GM21515 (cell line): ENCODE results near the gene RGP1.

Experiments
- ATAC-seq: cut with Tn5 transposase; IDR thresholded peaks from one replicate; pipeline ENCODE4 v1.9.1; 2021; ENCODE audit not compliant: unreplicated experiment

Gene RGP1

GRCh38 chr9:35718721-35719511, 30.2 kb upstream of the RGP1 start:
- no peak for ATAC-seq

- no peak for ATAC-seq
Observed at GRCh38 chr9:35719546-35719945, 29.5 kb upstream of the RGP1 start.

DNA sequence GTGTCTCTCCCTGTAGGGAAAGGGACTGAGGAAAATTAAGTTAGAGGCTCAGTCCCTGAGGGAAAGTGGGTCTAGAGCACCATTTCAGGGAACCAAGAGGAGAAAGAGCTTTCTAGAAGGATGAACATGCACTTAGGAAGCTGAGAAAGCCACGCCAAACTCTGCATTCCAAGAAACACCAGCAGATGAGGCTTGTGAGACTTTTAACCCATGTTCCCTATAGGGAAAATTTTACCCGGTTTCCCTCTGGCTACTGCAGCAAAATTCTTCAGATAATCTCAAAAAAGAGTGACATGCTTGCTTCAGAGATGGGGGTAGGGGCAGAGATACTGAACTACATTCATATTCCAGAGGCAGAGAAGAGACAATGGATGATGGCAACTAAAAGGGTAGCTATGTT, 25.7 kb upstream of the RGP1 start:
- ATAC-seq: no peak

DNA sequence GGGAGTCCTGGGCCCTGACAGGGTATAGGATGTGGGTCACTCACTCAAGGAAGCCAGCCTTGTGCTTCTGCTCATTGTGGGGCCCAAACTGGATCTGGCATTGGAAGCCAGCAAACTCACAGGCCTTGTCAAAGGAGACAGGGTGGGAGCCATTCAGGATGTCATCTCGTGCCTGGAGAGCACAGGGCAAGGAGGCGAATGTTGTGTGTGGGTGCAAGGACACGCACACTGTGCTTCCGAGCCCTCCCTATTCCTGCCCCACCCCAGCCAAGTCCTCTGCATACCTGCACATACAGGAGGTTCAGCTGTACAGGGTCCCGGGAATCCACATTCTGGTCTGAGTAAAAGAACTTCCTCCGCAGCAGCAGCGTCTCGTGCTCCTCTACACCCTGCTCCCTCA, 25.2 kb upstream of the RGP1 start:
- no peak for ATAC-seq

DNA sequence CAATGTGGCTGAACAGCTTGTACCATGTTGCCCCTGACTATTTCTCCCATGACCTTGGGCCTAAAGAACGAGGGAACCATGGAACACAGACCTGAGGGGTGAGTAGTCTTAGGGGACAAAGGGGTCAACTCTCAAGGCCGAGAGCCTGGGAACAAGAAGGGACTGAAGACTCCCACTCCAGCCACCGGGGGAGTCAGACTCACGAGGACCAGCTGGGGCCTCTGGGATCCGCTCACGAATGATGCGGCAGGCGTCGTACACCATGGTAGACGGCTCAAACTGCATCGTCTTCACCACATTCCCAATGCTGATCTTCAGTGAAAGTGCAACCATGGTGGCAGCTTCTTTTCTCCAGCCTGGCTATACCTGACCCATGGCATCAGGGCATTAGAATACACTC, 23.7 kb upstream of the RGP1 start:
- ATAC-seq: no peak

DNA sequence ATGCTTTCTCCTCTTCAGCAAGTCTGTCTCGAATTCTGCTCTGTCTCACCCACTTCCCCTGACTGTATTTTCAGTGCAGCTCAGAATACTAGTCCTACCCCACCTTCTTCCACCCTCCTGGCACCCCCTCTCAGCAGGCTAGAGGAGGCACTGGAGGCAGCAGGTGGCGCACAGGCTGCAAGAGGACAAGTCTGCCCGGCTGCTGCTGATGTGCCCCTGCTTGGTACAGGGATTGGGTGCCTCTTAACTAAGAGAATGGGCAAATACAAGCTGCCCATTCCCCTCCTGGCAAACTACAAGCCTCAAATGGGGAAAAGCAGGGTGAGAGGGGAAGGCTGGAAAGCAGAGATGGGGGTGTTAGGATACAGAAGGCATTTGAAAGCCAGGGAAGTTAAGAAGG, 22.2 kb upstream of the RGP1 start:
- ATAC-seq: no peak

DNA sequence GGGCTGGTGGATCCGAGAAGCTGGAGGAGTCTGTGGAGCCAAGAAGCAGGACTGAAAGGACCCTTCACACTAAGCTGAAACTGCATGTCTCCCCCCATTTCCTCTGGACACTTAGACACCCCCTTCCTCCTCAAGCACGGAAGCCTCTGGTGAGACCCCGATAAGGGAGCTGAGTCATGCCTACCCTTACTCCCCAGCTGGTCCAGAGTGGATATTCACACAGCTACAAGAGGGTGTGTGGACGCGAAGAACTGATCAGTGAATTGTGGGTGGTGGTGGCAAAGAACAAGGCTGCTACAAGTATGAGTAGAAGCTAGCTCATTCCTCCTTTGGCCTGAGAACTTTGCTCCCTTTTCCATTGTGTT, 21.4 kb upstream of the RGP1 start:
- no peak for ATAC-seq

- no peak for ATAC-seq
Observed at GRCh38 chr9:35728041-35728971, 20.8 kb upstream of the RGP1 start.

- ATAC-seq: no peak
Observed at GRCh38 chr9:35729101-35729500, 20.0 kb upstream of the RGP1 start.

DNA sequence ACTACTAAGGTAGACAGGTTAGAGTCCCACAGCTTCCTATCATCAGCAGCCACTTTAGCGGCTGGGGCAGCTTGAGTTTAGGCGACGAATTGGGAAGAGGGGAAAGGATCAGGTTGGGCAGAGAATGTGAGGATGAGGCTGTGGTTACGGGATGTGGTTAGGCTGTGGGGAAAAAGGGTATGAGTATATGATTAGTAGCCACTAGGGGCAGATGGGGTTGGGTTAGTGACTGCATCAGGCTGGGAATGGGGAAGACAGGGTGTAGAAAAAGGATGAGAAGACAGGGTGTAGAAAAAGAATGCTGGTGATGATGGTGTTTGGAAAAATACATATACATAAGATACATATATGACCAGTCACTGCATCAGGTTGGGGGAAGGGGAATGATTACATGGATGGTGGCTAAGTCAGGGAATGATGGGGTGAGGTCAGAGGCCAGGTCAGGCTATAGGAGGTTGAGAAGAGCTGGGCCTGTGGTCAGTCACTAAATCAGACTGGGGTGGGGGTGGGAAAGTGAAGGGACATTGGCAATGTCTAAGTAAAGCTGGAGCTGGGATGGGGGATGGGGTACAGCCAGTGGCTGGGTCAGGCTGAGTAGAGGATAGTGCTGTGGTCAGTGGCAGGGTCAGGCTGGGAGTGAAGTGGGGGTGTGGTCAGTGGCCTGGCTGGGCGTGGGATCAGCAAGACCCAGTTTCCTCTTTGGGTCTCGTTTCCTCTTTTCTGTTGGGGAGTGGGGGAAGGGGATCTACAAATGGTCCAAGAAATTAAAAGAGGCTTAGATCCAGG, 19.2 kb upstream of the RGP1 start:
- no peak for ATAC-seq

DNA sequence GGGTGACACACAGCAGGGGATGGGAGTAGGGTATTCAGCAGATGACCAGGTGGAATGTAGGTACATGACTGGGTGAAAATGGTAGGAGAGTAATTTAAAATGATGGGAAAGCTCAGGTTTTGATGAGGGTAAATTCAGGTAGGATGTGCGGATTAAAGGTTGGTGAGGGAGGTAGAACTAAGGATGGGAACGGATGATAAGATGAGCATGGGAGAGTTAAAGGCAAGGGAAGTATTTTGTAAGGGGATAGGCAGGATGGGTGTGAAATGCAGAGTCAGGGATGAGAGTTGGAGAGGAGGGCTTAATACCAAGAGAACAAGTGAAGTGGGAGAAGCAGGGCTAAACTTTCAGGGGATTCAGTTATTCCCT, 18.6 kb upstream of the RGP1 start:
- ATAC-seq: no peak

DNA sequence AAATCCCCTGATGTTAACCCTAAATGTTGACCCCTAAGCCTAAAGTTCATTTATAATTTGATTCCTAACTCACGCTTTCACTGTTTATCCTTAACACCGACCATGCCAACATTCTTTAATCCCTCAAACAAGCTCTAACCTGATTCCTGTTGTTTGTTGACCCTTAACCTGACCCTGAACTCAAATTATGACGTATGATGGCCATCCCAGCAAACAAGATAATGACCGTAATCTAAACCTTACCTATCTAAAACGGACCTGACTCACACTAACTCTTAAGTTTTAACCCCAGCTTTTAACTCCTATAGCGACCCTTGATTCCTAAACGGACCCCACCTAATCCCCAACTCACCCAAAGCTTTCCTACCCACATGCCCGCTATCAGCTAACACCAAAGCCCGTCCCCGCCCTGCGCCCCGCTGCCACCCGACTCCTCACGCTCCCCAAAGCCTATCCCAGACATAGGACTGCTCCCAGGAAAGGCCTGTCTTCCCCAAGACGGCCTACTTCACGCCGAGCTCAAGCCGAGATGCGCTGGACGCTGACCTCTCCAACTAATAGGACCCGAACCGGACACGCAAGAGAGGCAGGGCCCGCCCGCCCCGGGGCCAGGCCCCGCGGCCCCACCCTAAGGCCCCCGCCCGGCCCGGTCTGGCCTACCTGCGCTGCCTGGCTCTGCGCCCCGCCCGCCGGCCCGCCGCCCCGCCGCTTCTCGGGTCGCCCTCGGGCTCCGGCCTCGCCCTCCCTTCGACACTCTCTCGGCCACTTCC, 17.5 kb upstream of the RGP1 start:
- ATAC-seq: peak; percentile 1

GRCh38 chr9:35732185-35732799, 16.8 kb upstream of the RGP1 start, which contains the start of the genes CREB3 and TLN1:
TSS of gene CREB3 (plus strand) at chr9:35732666. CDS start at chr9:35732773, 107 bp downstream.
TSS of gene TLN1 (minus strand) at chr9:35732195. CDS start at chr9:35725694, 6,501 bp downstream.
- ATAC-seq: peak; percentile 74

DNA sequence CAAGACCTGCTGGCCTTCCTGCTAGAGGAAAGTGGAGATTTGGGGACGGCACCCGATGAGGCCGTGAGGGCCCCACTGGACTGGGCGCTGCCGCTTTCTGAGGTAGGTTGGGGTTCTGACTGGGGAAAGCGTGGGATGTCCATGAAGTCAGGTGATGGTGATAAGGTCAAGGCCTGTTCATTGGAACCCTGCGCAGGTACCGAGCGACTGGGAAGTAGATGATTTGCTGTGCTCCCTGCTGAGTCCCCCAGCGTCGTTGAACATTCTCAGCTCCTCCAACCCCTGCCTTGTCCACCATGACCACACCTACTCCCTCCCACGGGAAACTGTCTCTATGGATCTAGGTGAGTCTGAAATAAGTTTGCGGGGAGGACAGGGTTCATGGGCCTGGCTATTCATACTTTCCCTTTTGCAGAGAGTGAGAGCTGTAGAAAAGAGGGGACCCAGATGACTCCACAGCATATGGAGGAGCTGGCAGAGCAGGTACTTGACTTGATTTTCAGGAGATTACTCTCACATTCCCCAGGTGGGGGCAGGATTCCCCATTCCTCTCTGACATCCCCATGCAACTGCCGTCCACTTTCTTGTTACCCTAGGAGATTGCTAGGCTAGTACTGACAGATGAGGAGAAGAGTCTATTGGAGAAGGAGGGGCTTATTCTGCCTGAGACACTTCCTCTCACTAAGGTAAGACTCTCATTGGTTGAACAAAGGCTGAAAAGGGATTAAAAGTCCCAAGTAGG, 16.1 kb upstream of the RGP1 start:
- ATAC-seq: peak; percentile 2

GRCh38 chr9:35734096-35734495, 15.0 kb upstream of the RGP1 start:
- ATAC-seq: no peak

DNA sequence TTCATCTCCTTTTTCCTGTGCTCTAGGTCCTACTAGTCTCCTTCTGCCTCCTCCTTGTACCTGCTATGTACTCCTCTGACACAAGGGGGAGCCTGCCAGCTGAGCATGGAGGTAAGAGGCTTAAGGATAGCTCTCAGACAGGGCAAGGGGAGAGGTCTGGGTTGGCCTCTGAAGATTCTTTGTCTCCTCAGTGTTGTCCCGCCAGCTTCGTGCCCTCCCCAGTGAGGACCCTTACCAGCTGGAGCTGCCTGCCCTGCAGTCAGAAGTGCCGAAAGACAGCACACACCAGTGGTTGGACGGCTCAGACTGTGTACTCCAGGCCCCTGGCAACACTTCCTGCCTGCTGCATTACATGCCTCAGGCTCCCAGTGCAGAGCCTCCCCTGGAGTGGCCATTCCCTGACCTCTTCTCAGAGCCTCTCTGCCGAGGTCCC, 12.9 kb upstream of the RGP1 start:
- no peak for ATAC-seq

DNA sequence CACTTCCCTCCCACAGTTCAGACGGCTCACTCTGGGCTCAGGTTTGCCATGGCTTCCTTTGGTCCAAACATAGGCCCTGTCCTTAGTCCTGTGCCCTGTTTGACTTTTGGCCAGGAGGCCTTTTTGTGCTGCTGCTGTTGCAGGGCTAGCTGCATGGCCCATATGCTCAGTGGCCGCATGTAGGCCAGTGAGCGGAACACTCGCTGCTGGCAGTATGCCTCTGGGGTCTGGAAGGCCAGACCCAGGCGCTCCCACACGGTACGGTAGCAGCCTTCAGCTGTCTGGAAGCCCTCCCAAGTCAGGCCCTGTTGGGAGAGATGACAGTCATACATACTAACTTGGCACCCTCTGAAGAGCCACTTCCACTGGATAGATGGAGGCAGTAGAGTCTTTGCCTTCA, 11.9 kb upstream of the RGP1 start:
- ATAC-seq: no peak

DNA sequence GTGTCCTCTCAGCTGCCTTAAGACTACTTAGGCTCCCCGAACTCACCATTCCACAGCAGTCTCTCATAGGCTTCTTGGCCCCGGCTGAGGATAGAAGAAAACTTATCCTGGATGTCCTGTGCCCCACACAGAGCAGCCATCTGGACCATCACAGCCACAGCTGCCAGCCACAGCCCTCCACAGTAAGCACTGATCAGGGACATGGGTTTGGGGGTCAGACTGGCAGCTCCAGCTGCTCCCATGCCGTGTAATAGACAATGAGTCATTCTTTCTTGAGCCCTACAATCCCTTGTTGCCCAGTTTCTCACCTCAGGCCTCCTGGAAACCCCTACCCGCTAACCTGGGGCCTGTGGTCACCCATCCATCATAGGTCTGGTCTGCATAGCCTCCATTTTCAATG, 10.9 kb upstream of the RGP1 start:
- no peak for ATAC-seq

DNA sequence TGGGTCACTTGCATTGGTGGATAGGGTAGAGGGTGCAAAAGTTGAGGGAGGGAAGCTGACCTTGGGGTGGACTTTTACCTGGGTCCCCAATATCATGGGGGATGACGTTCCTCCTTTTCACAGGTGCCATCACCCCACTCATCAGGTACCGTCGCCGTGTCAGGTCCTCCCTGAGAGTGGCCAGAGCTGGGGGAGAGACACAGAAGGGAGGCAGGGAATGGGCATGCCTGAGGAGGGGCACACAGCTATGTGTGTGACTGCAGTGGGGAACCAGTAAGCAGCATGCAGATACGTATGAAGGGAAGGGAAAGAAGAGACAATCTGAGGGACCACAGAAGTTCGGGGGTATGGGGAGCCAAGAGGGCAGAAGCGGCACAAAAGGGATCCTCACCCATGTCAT, 10.2 kb upstream of the RGP1 start:
- ATAC-seq: no peak
